ENCODE measurements around the gene C10orf67. TPM values are rescaled to one million over a fixed set of nuclear protein-coding genes. Genes with fewer than 3 reads are reported as not detected.

Gene C10orf67
- total and polyA plus RNA-seq, 2 of the 8 experiments (the other 6 are each of a cell fraction or from before 2014, with no cell fraction given), result 0.05 to 0.11 TPM

- TF ChIP-seq SRF (IDR thresholded peaks at IDR 0.05; ENCODE audit: low read depth, low read length), result no peak
- TF ChIP-seq CBX5 (IDR thresholded peaks at IDR 0.05; ENCODE audit: low read depth, low read length), result no peak
Measured at GRCh38 chr10:23157239-23157681, 187.3 kb downstream of the C10orf67 start (continued).

Data from H1 (cell line).